HG02610 (cell line): ENCODE measurements around the gene NPAS3.

Experiments
- ATAC-seq: cut with Tn5 transposase; IDR thresholded peaks from one replicate; pipeline ENCODE4 v1.9.1; 2021; ENCODE audit warnings: mild to moderate bottlenecking, moderate library complexity; ENCODE audit not compliant: unreplicated experiment

NPAS3 gene

GRCh38 chr14:33606591-33606990 is 667.9 kb downstream of the NPAS3 start:
- no peak for ATAC-seq

- ATAC-seq: no peak
Measured at GRCh38 chr14:33609582-33609981, 670.9 kb downstream of the NPAS3 start.

GRCh38 chr14:33610121-33610520 is 671.4 kb downstream of the NPAS3 start:
- ATAC-seq: no peak

GRCh38 chr14:33611405-33612196 is 672.9 kb downstream of the NPAS3 start:
- no peak for ATAC-seq

GRCh38 chr14:33612197-33612505 is 673.5 kb downstream of the NPAS3 start:
- ATAC-seq: no peak

- no peak for ATAC-seq
Measured at GRCh38 chr14:33617154-33617553, 678.5 kb downstream of the NPAS3 start.

GRCh38 chr14:33618361-33619105 is 679.9 kb downstream of the NPAS3 start:
- no peak for ATAC-seq

GRCh38 chr14:33622496-33622895 is 683.8 kb downstream of the NPAS3 start:
- no peak for ATAC-seq

- no peak for ATAC-seq
Measured at GRCh38 chr14:33629792-33630191, 691.1 kb downstream of the NPAS3 start.

- ATAC-seq: no peak
Measured at GRCh38 chr14:33631021-33631420, 692.3 kb downstream of the NPAS3 start.

- no peak for ATAC-seq
Measured at GRCh38 chr14:33631441-33631840, 692.8 kb downstream of the NPAS3 start.

GRCh38 chr14:33634631-33635030 is 696.0 kb downstream of the NPAS3 start:
- no peak for ATAC-seq

GRCh38 chr14:33636716-33637115 is 698.0 kb downstream of the NPAS3 start:
- no peak for ATAC-seq

GRCh38 chr14:33642080-33642479 is 703.4 kb downstream of the NPAS3 start:
- ATAC-seq: no peak

GRCh38 chr14:33642691-33643244 is 704.1 kb downstream of the NPAS3 start:
- no peak for ATAC-seq

GRCh38 chr14:33643426-33644181 is 704.9 kb downstream of the NPAS3 start:
- no peak for ATAC-seq

- no peak for ATAC-seq
Measured at GRCh38 chr14:33646692-33647260, 708.1 kb downstream of the NPAS3 start.

- ATAC-seq: no peak
Measured at GRCh38 chr14:33647385-33647786, 708.7 kb downstream of the NPAS3 start.

GRCh38 chr14:33650430-33650829 is 711.8 kb downstream of the NPAS3 start:
- no peak for ATAC-seq

- no peak for ATAC-seq
Measured at GRCh38 chr14:33652566-33653307, 714.1 kb downstream of the NPAS3 start.
